GM12873 (cell line): ENCODE measurements around the gene UBAP1.

Experiments used
- TF ChIP-seq, protein P1 (sequence below): IDR thresholded peaks from 2 replicates; pipeline ENCODE4 v1.5.1; 2012; ENCODE audit warnings: low read depth, mild to moderate bottlenecking, moderate library complexity, low read length, control low read depth; ENCODE audit not compliant: insufficient read depth; ENCODE audit errors: missing control alignments

UBAP1 gene

DNA sequence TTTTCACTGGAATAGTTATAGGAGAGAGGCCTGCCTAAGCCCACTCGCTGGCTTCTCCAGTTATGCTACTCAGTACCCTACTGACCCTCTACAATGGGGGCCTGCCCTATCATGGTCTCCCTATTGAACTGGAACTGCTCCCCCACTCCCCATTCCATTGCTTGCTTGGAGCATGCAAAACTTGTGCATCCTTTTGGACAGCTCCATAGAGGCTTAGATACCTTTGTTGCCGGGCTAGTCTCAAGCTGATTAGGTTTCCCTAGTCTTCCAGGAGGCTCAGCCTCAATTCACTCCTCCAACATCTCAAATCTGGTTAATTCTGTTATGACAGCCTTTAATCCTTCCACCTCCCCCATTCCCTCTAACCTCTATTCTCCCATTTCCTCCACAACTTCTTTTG, 110.3 kb downstream of the UBAP1 start:
- TF ChIP-seq, protein P1, sequence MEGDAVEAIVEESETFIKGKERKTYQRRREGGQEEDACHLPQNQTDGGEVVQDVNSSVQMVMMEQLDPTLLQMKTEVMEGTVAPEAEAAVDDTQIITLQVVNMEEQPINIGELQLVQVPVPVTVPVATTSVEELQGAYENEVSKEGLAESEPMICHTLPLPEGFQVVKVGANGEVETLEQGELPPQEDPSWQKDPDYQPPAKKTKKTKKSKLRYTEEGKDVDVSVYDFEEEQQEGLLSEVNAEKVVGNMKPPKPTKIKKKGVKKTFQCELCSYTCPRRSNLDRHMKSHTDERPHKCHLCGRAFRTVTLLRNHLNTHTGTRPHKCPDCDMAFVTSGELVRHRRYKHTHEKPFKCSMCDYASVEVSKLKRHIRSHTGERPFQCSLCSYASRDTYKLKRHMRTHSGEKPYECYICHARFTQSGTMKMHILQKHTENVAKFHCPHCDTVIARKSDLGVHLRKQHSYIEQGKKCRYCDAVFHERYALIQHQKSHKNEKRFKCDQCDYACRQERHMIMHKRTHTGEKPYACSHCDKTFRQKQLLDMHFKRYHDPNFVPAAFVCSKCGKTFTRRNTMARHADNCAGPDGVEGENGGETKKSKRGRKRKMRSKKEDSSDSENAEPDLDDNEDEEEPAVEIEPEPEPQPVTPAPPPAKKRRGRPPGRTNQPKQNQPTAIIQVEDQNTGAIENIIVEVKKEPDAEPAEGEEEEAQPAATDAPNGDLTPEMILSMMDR, result no peak

GRCh38 chr9:34291023-34291422, 112.2 kb downstream of the UBAP1 start:
- TF ChIP-seq, protein P1, result no peak

- TF ChIP-seq, protein P1, result no peak
Measured at GRCh38 chr9:34291423-34291822, 112.6 kb downstream of the UBAP1 start.

DNA sequence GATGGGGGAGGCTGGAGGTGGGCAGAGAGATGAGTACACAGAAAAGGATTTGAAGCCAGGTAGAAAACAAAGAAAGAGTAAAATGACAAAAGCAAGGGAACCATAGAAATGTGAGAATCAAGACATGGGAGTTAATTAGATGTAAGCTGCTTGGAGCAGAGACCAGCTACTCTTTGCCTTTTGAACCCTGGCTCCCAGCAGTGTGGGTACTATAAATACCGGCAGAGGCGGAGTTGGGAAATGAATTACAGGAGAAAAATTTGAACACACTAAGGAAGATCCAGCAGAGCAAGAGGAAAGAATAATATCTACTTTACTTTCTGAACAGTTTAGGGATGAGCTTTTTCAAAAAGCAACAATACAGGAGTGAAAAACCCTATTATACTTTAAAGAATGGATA, 113.7 kb downstream of the UBAP1 start:
- TF ChIP-seq, protein P1, result no peak
